Astrocyte (in vitro differentiated cells and primary cell): ENCODE measurements around the gene RCN2.

Experiments
- EZH2 ChIP-seq: IDR thresholded peaks from 2 replicates; pipeline ENCODE4 v1.6.1; 2012; ENCODE audit warnings: mild to moderate bottlenecking, low read length, inconsistent platforms; ENCODE audit not compliant: insufficient read depth
- TF ChIP-seq, protein P1 (sequence below): IDR thresholded peaks from 2 replicates; pipeline ENCODE4 v1.5.1; 2011; ENCODE audit warnings: low read depth, mild to moderate bottlenecking, inconsistent platforms, low read length, moderate library complexity; ENCODE audit not compliant: insufficient read depth

DNA sequence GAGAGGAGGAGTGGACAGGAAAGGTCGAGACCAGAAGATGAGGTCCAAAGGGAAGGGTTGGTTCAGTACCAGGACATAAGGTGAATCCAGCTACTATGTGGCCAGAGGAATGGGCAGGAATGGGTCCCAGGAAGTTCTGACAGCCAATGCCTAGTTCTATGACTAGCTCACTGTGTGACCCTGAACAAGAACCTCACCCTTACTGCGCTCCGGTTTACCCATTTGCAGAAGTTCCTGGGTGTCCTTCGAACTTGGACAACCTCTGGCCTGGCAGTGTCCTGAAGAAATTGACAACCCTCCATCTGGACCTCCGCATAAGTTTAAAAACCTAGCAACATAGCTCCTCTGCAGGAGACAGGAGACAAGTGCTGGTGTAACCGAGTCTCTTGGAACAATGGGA, 51.2 kb downstream of the RCN2 start:
- TF ChIP-seq, protein P1, sequence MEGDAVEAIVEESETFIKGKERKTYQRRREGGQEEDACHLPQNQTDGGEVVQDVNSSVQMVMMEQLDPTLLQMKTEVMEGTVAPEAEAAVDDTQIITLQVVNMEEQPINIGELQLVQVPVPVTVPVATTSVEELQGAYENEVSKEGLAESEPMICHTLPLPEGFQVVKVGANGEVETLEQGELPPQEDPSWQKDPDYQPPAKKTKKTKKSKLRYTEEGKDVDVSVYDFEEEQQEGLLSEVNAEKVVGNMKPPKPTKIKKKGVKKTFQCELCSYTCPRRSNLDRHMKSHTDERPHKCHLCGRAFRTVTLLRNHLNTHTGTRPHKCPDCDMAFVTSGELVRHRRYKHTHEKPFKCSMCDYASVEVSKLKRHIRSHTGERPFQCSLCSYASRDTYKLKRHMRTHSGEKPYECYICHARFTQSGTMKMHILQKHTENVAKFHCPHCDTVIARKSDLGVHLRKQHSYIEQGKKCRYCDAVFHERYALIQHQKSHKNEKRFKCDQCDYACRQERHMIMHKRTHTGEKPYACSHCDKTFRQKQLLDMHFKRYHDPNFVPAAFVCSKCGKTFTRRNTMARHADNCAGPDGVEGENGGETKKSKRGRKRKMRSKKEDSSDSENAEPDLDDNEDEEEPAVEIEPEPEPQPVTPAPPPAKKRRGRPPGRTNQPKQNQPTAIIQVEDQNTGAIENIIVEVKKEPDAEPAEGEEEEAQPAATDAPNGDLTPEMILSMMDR, result no peak
- TF ChIP-seq EZH2, result no peak
